Measurements from ENCODE around the gene CSPG5.

Gene CSPG5, protein sequence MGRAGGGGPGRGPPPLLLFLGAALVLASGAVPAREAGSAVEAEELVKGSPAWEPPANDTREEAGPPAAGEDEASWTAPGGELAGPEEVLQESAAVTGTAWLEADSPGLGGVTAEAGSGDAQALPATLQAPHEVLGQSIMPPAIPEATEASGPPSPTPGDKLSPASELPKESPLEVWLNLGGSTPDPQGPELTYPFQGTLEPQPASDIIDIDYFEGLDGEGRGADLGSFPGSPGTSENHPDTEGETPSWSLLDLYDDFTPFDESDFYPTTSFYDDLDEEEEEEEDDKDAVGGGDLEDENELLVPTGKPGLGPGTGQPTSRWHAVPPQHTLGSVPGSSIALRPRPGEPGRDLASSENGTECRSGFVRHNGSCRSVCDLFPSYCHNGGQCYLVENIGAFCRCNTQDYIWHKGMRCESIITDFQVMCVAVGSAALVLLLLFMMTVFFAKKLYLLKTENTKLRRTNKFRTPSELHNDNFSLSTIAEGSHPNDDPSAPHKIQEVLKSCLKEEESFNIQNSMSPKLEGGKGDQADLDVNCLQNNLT

DNA sequence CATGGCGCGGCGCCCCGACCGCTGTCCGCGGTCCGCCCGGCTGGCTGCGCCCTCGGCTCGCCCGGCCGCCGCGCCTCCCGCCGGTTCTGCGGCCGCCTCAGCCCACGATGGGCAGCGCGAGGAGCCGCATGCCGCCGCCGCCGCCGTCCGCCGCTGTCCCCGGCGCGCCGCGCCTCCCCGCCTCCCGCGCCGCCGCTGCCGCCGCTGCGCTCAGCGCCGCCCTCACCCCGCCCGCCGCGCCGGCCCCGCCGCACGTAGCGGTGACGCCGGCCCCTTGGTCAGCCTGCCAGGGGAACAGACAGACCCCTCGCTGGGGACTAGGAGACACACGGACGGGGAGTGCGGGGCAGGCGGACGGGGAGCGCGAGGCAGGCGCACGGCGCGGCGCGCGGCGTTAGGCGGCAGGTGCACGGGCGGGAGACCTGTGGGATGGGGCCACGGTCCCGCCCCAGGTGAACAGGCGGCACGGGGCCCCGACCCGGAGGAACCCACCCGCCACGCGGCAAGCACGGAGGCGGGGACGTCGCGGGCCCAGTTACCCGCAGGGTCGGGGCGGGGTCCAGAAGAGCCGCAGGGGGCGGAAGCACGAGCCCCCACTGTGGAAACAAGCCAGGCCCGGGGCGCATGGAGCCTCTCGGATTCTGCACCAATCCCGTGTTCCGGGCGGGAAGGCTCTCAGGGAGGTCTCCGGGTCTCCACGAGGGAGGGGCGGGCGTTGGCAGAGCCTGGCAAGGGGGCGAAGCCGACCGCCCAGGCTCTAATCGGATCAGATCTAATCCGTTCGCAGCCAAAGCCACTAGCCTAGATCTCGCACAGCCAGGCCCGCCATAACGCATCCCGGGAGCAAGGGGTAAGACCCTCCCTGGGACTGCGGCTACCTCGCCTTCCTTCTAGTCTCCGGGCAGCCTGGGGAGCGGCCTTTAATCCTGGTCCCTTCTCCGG lies at the start of gene CSPG5:
TSS of gene CSPG5 (minus strand) at position 175 of the 942 bp plus-strand sequence. CDS start at position 3, 172 bp downstream.
- DNase-seq = no peak

DNA sequence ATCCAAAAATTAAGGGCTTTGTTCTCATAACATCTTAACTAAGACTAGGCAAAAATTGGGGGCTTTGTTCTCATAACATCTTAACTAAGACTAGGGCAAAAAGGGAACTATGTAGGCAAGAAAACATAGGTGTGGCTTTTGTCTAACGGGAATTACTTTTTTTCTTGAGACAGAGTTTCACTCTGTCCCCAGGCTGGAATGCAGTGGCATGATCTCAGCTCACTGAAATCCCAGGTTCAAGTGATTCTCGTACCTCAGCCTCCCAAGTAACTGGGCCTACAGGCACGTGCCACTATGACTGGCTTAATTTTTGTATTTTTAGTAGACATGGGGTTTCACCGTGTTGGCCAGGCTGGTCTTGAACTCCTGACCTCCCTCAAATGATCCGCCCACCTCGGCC lies 49.8 kb upstream of the CSPG5 start:
- no peak for DNase-seq

DNA sequence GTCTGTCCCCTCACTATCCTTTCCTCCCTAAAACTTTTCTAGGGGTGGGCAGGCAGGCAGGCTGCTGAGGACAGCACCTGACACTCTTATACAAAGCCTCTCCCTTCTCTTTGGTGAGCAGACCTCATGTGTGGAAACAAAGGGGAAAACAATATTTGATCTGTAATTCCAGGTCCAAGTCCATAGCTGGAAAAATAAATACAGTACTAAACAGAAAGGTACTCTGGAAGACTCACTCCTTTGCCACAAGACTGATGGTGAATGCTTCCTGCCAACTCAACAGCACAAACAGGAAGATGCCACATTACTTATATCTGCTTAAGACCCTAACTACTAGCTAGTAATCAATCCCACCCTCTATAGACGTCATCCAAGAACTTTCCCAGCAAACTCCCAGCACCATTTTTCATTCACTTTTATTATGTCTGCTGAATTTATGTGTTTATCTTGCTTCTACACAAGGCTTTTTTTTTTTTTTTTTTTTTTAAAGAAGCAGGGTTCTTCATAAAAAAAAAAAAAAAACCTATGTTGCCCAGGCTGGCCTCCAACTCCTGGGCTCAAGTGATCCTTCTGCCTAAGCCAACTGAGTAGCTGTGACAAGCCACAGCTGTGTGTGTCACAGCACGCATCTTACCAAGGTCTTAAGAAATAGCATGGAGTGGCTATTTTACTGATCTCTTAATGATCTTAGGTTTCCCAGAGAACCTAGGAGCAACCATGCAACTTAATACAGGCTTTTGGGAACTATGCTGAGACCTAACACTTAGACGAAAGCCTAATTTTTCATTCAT lies 44.2 kb upstream of the CSPG5 start:
- no peak for DNase-seq

DNA sequence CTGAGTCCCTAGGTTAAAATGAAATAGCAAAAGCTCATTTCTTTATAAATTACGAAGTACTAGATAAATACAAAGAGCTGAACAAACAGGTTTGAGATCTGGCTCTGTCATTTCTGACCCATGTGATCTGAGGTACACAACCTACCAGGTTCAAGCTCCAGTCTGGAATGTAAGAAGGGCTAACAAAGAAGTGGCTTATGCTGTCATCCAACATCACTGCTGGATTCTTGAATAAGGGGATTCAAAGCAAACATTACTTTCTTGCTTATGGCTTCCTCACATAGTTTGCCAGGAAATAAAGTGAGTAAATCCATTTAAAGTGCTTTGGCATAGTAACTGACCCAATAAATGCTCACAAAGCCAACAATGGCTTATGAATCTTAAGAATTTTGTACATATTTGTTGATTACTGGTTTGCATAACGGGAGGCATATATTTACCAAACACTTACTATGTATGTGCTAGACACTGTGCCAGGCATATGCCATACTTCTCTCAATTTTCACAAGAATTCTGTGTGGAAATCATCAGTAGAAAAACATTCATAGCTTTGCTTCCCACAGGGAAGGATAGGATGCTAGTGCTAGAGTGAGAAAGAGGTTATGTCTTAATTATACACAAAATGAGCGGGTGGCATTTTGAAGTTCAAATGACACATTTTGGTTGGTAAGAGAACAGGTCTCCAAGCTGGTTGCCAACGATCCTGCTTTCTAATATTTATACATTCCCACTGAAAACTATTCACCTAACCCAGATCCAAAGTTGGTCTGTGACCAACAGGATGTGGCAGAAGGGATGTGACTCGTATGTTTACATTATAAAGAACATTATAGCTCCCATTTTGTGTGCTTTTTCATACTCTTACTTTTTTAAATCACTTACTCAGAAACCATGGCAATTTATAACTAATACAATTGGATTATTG lies 38.7 kb upstream of the CSPG5 start:
- DNase-seq = no peak

DNA sequence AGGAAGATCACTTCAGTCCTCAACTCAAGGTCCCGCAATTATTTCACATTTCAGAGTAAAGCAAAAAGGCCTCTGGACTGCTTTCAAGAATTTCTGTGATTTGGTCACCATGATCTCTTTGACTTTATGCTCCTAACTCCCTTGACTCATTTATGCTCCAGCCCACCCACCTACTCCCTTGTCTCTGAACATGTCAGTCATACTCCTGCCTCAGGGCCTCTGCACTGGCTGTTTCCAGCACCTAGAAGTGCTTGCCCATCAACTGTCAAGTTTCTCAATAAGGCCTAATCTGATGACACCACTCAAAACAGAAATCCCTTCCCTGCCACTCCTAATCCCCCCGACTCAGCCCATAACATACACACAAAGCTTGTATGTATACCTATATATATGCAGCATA lies 36.1 kb upstream of the CSPG5 start:
- DNase-seq = no peak

DNA sequence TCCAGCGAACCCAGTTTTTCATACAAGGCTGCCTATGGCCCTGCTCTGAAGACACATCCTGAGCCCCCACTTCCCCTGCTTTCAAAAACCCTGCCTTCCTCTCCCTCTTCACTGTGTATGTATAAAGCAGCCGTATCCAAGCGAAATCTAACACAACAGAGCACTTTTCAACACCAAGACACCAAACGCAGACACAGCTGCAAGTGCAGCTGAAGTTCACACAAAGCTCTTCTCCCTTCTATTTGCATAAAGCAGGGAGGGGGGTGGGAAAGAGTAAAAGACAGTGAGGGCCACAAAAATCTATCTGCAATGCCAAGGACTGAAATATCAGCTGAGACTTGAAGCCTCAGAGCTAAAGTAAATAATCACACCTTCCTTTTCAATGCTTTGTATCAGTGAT lies 35.1 kb upstream of the CSPG5 start:
- DNase-seq = no peak

DNA sequence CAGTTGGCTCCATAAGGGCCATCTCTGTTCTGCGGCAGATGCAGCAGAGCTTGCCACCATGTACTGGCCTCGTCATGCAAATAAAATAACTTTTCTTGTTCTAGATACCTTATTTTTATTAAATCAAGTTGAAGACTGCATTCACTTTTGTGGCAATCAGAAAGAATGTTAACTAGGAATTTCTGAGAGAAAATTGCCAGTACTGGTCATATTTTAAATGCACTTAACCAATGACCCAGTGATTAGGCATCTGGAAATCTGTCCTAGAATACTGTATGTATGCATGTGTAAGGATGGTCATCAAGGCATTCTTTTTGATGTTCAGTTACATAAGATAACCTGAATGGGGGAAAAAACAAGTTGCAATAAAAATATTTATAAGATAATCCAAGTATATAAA lies 34.2 kb upstream of the CSPG5 start:
- no peak for DNase-seq

DNA sequence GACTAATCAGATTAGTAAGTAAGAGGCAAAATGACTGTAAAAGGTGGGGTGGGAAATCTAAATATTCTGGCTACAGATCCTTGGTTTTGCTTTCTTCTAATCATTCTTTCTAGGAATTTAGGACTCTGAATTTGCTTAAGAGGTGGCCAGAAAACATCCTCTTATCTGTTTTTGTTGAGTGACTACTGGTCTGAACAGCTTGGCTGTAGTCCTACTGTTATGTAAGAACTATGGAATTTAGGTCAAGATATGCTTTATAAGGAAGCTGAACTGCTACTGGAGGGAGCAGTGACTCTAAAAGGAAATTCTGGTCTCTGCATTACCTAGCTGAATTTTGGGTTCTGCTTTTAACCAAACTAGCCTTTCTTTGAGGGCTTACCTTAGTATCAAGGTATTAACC lies 33.5 kb upstream of the CSPG5 start:
- no peak for DNase-seq

DNA sequence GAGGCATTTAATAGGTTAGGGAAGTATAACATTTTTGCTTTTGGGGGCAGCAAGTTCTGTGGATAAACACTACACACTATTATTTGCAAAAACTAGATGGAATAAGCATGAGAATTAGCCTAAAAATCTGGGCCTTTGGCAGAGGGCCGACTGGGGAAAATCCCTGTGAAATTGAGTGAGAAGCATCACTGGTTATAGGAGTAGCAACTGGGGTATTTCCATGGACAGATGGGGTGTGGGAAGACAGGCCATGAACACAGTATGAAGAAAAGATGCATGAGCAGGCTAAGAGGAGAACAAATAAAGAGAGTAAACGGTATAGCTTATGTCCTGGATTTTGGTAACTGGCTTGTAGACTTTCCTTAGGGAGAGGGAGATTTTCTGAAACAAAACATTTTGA lies 32.9 kb upstream of the CSPG5 start:
- no peak for DNase-seq

DNA sequence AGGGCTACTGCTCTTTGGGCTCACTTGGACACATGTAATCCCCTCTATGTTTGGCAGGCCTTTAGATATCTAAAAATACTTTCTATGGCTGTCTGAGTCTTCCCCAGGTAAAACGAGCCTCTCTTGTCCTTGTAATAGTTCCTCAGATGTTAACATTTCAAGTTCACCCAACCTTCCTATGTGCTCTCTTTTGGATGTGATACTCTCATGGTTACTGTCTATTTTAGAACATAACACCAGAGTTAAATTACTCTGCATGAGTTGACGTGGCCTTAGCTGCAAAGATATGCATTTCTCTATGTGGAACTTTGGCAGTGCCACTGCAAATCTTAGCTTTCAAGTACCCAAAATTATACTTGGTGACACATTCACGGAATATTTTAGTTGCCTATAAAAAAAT lies 31.9 kb upstream of the CSPG5 start:
- no peak for DNase-seq

DNA sequence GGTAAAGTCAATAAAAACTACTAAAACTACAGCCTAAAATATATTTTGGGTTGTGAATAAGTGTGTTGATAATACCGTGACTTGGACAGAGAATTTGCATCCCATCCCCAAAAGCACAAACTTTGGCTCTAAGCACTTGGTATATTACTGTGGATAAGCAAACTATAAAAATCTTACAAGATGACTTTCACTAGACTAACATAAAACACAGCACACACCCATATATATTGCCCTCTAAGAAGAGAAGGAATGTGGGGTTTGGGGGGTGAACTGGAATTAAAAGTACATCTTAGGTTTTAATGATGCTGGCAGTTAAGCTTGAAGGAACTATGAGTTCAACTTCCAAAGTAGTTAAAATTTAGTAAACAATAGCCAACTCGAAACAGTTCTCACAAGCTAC lies 28.7 kb upstream of the CSPG5 start:
- DNase-seq = no peak

DNA sequence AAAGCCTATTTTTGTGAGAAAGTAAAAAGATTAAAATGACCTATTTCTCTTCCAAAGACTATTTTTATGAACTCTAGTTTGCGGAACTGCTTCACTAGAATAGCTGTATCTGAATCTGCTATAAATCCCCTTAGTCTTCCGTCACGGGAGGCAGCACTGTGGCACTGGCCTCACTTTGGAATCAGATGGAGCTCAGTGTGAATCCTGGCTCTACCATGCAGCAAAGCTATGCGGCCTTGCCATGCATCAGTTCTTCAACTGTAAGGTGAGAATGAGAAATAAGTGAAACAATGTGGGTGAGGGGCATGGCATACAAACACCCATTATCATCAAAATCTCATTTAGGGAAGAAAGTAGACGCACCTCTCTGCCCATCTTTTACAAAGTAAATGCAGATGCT lies 27.5 kb upstream of the CSPG5 start:
- DNase-seq = no peak

DNA sequence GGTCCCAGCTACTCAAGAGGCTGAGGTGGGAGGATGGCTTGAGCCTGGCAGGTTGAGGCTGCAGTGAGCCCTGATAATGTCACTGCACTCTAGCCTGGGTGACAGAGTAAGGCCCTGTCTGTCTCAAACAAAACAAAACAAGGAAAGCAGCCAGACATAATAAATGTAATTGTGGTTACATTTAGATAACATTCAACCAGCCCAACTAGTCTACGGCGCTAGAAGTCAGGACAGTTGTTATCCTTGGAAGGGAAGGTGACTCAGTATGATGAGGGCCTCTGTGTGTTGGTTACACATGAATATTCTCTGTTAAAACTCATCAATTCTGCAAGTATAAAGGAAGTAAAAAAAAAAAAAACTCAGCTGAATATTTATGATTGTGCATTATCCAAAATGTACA lies 27.0 kb upstream of the CSPG5 start:
- no peak for DNase-seq

DNA sequence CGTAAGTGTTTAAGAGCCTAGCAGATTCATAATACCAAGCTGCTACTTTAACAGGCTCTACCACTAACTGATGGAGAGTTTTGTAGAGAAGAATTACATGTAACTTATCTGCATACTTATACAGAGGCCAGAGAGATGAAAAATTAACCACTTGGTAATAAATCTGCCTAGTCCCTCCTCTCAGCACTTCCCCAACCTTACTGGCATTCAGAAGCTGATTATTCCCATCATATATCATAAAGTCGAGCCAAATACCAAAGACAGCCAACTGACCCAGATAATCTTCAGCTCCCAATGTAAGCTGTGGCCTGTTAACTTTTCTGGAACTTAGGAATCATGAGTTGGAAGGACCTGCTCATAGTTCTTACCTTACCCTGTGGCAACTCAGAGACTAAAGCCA lies 25.5 kb upstream of the CSPG5 start:
- DNase-seq = no peak

DNA sequence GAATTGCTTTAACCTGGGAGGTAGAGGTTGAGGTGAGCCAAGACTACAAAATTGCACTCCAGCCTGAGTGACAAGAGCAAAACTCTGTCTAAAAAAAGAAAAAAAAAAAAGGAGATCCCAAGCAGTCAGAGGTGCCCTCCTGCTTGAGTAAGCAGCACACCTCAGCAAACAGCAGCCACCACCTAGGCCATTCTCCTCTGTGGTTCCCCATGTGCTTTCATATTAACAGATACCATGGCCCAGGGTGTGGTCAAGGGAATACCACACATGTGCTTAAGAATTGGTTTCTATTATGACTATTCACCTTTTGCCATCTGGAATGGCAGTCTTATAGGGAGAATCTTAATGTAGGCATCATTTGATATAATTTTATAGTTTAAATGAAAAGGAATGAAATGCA lies 24.7 kb upstream of the CSPG5 start:
- no peak for DNase-seq

DNA sequence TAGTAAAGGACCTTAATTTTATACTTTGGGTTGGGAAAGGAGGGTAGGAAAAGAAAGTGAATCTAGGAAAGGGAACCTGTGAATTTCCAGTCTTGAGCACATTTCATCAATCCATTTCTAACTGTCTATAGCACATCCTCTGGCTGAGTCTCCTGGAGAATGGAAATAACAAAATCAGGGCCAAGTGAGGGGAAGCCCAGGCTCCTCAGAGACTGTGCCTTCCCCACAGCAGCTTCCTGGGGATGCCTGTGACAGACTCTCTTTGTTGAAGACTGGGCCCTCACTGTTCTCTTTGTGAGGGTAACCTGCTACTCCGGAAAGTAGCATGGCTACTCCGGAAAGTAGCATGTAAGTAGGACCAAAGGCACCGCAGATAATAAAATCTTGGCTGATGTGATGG lies 22.6 kb upstream of the CSPG5 start:
- DNase-seq = no peak

DNA sequence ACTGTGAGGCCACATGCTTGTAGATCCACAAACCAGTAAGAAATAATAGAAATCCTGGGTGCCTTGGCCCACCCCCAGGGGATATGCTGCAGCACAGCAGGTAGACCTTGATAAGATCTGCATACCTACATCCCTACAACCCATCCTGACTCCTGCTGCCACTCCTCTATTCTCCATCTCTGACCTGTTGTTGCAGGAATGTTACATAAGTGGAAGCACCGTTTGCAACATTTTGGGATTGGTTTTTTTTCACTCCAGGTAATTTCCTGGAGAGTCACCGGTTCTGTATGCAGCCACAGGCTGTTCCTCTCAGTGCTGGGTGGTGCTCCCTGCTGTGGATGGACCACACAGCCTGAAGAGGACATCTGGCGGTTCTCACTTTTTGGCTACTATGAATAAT lies 16.1 kb upstream of the CSPG5 start:
- DNase-seq = no peak

DNA sequence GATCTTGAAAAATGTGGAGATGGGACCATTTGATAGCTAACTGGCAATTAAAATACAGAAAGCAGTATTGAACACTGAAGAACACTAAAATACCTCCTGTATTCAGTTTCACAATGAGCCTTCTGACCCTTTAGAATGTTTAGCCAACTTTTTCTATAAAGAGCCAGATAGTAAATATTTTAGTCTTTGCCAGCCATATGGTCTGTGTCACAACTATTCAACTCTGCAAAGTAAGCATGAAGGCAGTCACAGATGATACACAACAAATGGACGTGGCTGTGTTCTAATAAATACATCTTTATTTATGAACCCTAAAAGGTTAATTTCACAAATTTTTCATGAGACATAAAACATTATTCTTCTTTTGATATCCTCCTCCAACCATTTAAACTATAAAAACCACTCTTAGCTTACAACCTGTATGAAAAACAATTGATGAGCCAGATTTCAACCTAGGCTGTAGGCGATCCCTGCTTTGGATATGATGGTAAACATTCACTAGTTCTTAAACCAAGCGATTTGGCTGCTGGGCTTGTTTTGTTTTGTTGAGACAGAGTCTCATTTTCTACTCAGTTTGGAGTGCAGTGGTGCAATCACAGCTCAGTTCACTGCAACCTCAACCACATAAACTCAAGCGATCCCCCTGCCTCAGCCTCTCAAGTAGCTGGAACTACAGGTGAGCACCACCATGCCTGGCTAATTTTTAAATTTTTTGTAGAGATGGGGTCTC lies 13.6 kb upstream of the CSPG5 start:
- DNase-seq = no peak

DNA sequence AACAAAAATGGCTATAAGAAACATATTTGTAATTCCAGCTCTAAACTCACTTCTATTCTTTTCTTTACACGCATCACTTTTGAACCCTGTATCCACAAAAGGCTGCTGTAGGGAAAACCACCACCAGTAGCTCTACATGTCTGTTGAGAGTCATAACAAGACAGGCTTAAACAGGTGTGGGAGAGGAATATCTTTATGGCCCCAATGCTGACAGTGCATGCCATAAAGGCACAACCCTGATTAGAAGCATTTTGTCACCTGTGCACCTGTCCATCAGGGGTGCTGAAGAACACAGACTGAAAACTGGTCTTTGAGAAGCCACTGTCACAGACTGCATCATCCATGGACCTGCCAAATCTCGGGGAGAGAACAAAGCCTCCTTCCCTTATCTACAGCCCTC lies 11.6 kb upstream of the CSPG5 start:
- DNase-seq = no peak

DNA sequence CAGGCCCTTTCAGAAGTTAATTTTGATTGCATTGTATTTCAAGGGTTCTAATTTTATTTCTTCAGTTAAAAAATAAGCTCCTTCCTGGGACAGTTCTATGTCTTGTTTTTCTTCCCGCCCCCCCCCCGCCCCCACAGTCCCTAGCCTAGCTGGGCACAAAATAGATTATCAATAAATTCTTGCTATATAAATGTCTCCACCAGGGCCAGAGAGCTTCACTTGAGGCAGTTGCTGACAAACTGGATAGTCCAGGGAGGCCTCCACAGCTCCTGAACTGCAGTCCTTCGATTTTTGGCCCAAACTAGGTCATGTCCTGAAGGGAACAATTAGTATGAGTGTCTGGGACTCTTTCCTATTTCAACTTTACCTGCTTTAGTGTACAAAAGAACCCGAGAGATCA lies 9.9 kb upstream of the CSPG5 start:
- DNase-seq = no peak

DNA sequence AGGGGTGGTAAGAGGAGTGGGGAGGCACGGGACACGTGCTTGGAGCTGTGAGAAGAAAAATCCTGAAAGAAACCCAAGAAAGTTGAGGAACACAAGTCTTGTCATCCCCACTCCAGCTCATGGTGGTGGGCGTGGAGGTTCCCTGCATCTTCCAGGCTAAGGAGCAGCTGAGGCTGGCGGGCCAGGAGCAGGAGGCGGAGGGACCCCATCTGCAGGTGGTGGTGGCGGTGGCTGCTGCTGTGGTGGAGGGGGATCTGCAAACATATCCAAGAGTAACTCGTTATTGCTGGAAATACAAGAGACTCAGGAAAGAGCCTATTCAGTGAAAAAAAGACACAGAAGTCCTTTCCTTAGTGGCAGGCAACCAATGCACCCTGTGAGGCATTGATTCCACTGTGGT lies 9.4 kb upstream of the CSPG5 start:
- DNase-seq = no peak

All from DMS79 (cell line).